GM19328 (cell line): ENCODE data around the gene NIPAL3.
"Not testable (repeated sequence)": the region's sequence is repeated elsewhere in the genome, so short reads cannot be mapped to it uniquely, and the experiment has no call there.

Experiments
- ATAC-seq: cut with Tn5 transposase; IDR thresholded peaks from one replicate; pipeline ENCODE4 v1.9.1; 2021; ENCODE audit warnings: mild to moderate bottlenecking, moderate library complexity; ENCODE audit not compliant: unreplicated experiment

Gene NIPAL3

GRCh38 chr1:24513706-24514105 lies 98.1 kb downstream of the NIPAL3 start:
- no peak for ATAC-seq

- no peak for ATAC-seq
Observed at GRCh38 chr1:24514946-24515345, 99.3 kb downstream of the NIPAL3 start.

GRCh38 chr1:24515671-24516209 lies 100.1 kb downstream of the NIPAL3 start:
- ATAC-seq, result not testable (repeated sequence)

GRCh38 chr1:24516506-24516905 lies 100.9 kb downstream of the NIPAL3 start:
- no peak for ATAC-seq

- ATAC-seq, result no peak
Observed at GRCh38 chr1:24517898-24518297, 102.3 kb downstream of the NIPAL3 start.

GRCh38 chr1:24520282-24520681 lies 104.7 kb downstream of the NIPAL3 start:
- not testable (repeated sequence) for ATAC-seq
